ENCODE data around the gene PRPSAP2. TPM values are rescaled to one million over a fixed set of nuclear protein-coding genes. Genes with fewer than 3 reads are reported as not detected.

The PRPSAP2 gene
- total RNA-seq, 1 donor, result 26.3 TPM

DNA sequence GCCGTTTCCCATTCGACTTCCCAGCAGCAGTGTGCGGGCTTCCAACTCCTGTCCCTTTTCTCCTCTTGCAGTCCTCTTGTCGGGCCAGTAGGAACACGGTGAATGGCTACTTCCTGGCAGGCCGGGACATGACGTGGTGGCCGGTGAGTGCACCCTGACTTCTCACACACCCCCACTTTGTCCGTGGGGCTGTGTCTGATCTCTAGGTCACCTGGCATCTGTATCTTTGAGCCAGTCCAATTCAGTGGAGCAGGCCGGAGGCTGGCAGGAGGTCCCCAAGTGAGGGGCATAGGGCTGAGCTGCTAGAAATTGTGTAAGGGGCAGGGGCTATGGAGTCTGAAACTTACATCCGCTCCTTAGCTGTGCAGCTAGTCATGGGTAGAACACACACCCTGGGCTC is 100.7 kb downstream of the PRPSAP2 start:
- TF ChIP-seq, protein P1, sequence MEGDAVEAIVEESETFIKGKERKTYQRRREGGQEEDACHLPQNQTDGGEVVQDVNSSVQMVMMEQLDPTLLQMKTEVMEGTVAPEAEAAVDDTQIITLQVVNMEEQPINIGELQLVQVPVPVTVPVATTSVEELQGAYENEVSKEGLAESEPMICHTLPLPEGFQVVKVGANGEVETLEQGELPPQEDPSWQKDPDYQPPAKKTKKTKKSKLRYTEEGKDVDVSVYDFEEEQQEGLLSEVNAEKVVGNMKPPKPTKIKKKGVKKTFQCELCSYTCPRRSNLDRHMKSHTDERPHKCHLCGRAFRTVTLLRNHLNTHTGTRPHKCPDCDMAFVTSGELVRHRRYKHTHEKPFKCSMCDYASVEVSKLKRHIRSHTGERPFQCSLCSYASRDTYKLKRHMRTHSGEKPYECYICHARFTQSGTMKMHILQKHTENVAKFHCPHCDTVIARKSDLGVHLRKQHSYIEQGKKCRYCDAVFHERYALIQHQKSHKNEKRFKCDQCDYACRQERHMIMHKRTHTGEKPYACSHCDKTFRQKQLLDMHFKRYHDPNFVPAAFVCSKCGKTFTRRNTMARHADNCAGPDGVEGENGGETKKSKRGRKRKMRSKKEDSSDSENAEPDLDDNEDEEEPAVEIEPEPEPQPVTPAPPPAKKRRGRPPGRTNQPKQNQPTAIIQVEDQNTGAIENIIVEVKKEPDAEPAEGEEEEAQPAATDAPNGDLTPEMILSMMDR (IDR thresholded peaks at IDR 0.05; ENCODE audit: insufficient read depth, low read length), result no peak
- H3K4me3 ChIP-seq (ENCODE audit: low read depth, low read length), result no peak overlapping the region
- no peak for DNase-seq (ENCODE audit: low read depth)

DNA sequence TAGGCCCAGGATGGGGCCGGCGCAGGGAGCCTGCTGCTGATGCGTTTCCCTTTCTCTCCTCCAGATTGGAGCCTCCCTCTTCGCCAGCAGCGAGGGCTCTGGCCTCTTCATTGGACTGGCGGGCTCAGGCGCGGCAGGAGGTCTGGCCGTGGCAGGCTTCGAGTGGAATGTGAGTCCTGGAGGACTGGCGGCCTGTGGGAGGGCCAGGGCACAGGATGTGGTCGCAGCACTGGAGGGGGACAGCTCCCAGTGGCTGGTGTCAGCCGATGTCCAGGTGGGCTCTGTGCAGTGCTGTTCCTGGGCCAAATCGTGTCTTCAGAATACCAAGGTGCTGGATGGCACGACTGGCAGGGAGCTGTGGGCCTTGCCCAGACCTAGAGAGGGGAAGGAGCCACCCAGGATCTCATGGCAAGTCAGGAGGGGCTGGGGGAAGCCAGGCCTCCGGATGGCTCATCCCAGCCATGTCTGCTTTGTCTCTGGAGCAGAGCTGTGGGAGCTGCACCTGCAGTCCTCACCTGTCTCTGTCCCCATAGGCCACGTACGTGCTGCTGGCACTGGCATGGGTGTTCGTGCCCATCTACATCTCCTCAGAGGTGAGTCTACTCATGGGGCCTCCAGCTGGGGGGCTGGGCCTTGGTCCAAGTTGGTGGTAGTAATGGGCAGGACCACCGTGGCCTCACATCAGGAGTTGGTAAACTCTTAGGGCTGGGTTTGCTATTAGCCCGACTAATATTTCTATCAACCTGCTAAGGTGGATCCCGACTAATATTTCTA is 101.3 kb downstream of the PRPSAP2 start:
- TF ChIP-seq, protein P1 (IDR thresholded peaks at IDR 0.05; ENCODE audit: insufficient read depth, low read length), result no peak
- no peak overlapping the region for H3K4me3 ChIP-seq (ENCODE audit: low read depth, low read length)
- no peak for DNase-seq (ENCODE audit: low read depth)

DNA sequence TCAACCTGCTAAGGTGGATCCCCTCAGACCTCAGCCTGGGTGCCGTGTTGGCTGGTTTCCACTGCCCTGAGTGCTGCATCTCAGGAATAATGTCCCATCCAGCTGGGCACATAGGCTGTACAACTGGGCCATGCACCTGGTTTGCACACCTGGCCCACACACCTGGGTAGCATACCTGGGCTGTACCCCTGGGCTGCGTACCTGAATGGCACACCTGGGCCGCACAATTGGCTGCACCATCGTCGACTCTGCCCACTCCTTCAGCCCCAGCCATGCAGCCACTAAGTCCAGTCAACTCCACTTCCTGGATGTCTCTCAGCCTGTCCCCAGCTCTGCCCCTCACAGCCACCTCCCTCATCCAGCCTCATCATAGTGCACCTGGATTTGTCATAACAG is 101.9 kb downstream of the PRPSAP2 start:
- no peak overlapping the region for H3K4me3 ChIP-seq (ENCODE audit: low read depth, low read length)
- TF ChIP-seq, protein P1 (IDR thresholded peaks at IDR 0.05; ENCODE audit: insufficient read depth, low read length), result no peak
- DNase-seq (ENCODE audit: low read depth), result no peak

DNA sequence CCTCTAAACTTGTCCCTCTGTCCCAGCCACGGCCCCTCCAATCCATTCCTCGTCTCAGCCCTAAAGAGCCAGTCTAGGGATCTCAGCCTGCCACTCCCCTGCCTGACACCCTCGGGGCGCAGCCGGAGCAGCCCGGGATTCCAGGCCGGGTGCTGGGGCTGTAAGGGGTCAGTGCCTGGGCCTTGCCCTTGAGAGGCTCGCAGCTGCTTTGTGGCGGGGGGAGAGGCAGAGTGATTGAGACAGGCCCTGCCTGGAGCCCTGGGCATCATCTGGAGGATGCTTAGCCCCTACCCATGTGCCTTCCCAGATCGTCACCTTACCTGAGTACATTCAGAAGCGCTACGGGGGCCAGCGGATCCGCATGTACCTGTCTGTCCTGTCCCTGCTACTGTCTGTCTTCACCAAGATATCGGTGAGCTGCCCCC is 102.3 kb downstream of the PRPSAP2 start:
- no peak overlapping the region for H3K4me3 ChIP-seq (ENCODE audit: low read depth, low read length)
- TF ChIP-seq, protein P1 (IDR thresholded peaks at IDR 0.05; ENCODE audit: insufficient read depth, low read length), result peak; percentile 1
- DNase-seq (ENCODE audit: low read depth), result no peak

DNA sequence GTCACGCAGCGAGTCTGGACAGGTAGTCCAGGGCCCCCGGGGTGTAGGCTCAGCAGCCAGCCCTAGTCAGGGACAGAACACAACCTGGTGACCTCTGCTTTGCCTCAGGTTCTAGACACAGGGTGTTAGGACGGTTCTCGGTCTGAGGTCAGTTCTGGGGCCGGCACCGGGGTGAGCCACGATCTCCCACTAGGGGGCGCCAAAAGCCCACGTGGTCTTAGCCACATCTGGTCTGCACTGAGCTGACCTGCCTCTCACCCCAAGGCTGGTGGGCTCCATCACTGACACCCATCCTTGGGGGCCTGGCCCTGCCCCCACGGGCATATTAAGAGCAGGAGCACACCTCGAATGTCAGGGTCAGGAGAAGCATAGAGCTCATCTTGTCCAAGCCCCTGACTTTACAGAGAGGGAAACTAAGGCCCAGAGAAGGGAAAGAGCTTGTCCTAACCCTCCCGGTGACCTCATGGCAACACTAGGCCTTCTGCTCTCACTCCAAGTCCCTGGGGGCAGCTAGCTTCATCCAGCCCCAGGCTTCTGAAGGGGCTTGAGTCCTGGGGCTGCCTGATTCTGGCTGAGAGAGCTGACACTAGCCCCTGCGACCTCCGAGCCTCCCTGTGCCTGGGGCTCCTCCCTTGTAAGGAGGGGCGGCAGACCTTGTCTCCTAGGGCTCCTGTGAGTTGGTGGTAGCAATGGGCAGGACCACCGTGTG is 103.0 kb downstream of the PRPSAP2 start:
- no peak overlapping the region for H3K4me3 ChIP-seq (ENCODE audit: low read depth, low read length)
- peak; percentile 71 for DNase-seq (ENCODE audit: low read depth)
- TF ChIP-seq, protein P1 (IDR thresholded peaks at IDR 0.05; ENCODE audit: insufficient read depth, low read length), result peak; percentile 87

DNA sequence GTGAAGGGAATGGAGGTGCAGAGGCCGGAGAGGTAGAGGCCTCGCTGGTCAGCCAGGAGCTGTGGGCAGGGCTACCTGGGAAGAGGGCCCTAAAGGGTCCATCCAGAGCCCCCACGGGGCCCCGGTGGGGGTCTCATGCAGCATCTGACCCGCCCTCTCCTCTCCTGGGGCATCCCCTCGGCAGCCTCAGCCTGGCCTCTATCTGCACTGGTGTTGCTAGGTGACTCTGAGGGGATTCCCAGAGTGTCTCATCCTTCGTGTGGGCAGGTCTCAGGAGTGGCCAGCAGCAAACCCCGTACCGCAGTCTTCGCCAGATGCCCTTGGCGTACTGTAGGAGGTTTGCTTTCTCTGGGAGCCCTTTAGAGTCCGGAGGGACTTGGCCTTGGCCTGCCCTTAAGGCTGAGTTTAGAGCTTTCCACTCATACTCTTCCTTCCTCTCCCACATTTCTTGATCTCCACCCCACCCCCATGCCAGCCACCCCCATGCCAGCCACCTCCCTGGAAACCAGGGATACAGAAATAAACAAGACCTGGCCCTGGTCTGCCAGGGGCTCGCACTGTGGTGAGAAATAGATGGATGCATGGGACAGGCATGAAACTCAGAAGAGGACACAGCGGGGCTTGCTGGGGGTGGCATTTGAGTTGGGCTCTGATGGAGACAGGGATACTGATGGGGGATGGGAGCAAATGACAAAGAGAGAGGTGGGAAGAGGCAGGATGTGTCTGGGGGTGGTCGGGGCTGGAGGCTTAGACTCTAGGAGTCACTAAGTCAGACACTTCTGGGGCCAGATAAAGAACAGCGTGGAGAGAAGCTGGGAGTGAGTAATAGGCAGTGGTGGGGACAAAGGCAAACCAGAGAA is 103.9 kb downstream of the PRPSAP2 start:
- H3K4me3 ChIP-seq (ENCODE audit: low read depth, low read length), result no peak overlapping the region
- no peak for DNase-seq (ENCODE audit: low read depth)
- TF ChIP-seq, protein P1 (IDR thresholded peaks at IDR 0.05; ENCODE audit: insufficient read depth, low read length), result no peak
